GM18873 (cell line): Measurements from ENCODE around the gene CBL.

Source experiments
- ATAC-seq: cut with Tn5 transposase; IDR thresholded peaks from one replicate; pipeline ENCODE4 v1.9.1; 2021; ENCODE audit warnings: mild to moderate bottlenecking, moderate library complexity, moderate number of reproducible peaks; ENCODE audit not compliant: unreplicated experiment, low FRiP score

Gene CBL

GRCh38 chr11:119305556-119306372 is 99.6 kb downstream of the CBL start:
- no peak for ATAC-seq

GRCh38 chr11:119306373-119306890 is 100.3 kb downstream of the CBL start:
- no peak for ATAC-seq

- no peak for ATAC-seq
Measured at GRCh38 chr11:119307219-119307618, 101.1 kb downstream of the CBL start.

- ATAC-seq = no peak
Measured at GRCh38 chr11:119307974-119308373, 101.8 kb downstream of the CBL start.

DNA sequence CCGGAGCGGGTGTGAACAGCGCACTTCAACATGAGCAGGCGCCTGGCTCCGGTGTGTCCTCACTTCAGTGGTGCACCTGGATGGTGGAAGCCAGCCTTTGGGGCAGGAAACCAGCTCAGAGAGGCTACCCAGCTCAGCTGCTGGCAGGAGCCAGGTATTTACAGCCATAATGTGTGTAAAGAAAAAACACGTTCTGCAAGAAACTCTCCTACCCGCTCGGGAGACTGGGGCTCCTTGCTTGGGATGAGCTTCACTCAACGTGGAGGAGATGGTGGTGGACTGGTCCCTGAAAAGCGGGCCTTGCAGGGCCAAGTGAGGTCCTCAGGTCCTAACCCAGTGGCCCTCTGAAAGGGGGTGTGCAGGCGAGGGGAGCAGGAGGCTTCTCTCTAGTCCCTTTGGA is 103.3 kb downstream of the CBL start:
- ATAC-seq = no peak

- ATAC-seq = no peak
Measured at GRCh38 chr11:119309953-119310681, 104.0 kb downstream of the CBL start.

DNA sequence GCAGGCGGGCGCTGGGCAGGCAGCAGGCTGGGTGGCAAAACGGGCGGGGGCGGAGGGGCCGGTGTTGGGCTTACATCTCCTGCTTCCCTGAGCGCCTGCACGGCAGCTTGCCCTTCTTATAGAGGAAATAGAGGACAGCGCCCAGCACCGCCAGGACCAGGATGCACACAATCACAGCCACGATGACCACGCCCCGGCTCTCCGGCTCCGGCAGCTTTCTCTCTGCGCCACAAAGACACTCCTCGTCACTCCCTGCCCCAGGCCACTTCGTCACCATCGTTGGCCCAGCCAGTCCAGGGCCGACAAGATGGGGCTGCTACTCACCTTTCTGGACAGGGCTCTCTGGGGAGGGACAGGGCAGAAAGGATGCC is 104.5 kb downstream of the CBL start:
- ATAC-seq = no peak

GRCh38 chr11:119314726-119315125 is 108.6 kb downstream of the CBL start:
- ATAC-seq = no peak

DNA sequence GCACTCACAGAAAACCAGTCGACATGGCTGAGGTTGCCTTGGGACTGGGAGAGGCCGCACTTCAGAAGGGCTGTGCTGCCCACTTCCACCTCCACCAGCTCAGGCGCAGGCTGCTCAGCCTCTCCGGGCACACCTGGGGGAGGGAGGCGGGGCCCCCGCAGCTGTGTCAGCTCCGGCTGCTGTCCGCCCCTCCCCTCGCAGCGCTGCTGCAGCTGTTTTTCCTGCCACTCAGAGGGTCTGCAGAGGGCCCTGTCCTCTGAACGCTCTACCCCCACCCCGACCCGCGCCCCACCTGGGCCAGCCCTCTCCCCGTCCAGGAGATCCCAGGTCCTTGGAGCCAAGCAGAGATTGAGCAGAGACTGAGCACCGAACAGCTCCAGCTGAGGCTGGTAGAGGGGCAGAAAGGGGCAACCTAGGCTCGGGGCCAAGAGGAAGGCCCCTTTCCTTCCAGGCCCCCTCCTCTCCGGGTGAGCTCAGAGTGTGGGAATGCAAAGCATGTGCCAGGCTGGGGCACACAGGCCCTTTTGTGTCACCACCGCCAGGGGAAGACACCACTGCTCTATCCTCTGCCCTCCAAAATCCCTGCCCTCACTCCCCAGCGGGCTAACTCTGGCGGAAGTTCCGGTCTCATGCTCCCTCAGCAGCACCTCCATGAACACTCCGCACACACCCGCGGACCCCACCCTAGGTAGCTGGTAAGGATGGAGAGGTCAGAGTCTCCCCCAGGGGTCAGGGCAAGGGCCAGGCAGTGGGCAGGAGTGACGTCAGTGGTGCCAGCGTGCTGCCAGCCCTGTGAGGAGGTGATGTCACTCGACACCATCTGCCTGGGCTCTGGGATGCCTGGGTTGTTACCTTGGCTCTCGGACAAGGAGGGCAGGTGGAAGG is 109.2 kb downstream of the CBL start:
- no peak for ATAC-seq

- ATAC-seq = no peak
Measured at GRCh38 chr11:119316016-119316728, 110.0 kb downstream of the CBL start.

GRCh38 chr11:119316729-119317591 is 110.8 kb downstream of the CBL start, which contains the start of gene MCAM:
Gene MCAM, minus strand, starts transcription at chr11:119317130. Its CDS starts 29 bp downstream, at chr11:119317101.
- ATAC-seq = no peak

GRCh38 chr11:119317592-119318239 is 111.6 kb downstream of the CBL start:
- ATAC-seq = no peak

- ATAC-seq = no peak
Measured at GRCh38 chr11:119318240-119319135, 112.3 kb downstream of the CBL start.

- ATAC-seq = no peak
Measured at GRCh38 chr11:119319136-119319699, 113.1 kb downstream of the CBL start.

DNA sequence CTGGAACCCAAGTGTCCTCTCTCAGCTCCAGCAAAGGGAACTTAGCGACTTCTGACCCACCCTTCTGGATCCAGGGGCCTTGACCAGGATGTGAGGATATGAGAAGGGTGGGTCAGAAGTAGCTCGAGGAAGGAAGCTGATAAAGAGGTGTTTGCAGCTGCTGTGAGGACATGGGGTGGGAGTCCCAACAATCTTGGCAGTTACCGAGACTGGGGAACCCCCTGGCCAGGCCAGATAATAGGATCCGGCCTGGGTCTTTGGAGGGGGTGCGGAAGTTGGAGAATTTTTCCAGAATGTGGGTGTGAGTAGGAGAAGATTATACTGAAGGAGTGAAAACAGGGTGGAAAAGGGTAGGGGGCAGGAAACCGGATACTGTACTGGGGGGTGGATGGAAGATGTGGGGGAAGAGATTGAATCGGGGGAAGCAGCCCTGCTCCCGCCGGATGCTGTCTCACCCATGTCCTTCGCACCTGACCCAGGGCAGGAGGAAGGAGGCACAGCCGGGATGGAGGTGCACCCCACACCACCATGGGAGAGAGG is 113.6 kb downstream of the CBL start:
- no peak for ATAC-seq

GRCh38 chr11:119320240-119320775 is 114.2 kb downstream of the CBL start:
- no peak for ATAC-seq
